HL-60 (cell line): ENCODE results near the gene HOXA13.

Experiments
- DNase-seq, 2 experiments: peaks; one replicate each; pipeline ENCODE4 v3.0.0-alpha.2; 2010 to 2020; ENCODE audit warnings: low read depth in 1 of 2, low spot score in 1 of 2
- H3K27ac ChIP-seq: fragments of 250-450 bp; sonication (Bioruptor Pico); replicated peaks from 2 replicates; pipeline ENCODE4 v1.5.1; 2020; ENCODE audit warnings: mild to moderate bottlenecking, moderate library complexity
- H3K27me3 ChIP-seq: fragments of 250-450 bp; sonication (Bioruptor Pico); 2 replicates; pipeline ENCODE4 v1.5.1; 2021; ENCODE audit warnings: mild to moderate bottlenecking, moderate library complexity; ENCODE audit not compliant: insufficient read depth, poor library complexity, severe bottlenecking
- H3K4me3 ChIP-seq: replicated peaks from 2 replicates; pipeline ENCODE4 v1.5.1; 2011; ENCODE audit warnings: mild to moderate bottlenecking, control low read depth, low read length; ENCODE audit not compliant: insufficient read depth
- GABPA ChIP-seq: IDR thresholded peaks from 2 replicates; pipeline ENCODE4 v1.6.1; 2012; ENCODE audit warnings: low read depth
- POLR2AphosphoS5 ChIP-seq: IDR thresholded peaks from 2 replicates; pipeline ENCODE4 v1.6.1; 2012; ENCODE audit warnings: low read depth
- SPI1 ChIP-seq: IDR thresholded peaks from 2 replicates; pipeline ENCODE4 v1.6.1; 2012; ENCODE audit warnings: low read depth, mild to moderate bottlenecking, borderline replicate concordance
- TF ChIP-seq, protein P1 (sequence below): IDR thresholded peaks from 2 replicates; pipeline ENCODE4 v1.6.1; 2012; ENCODE audit warnings: low read depth; ENCODE audit not compliant: insufficient replicate concordance
- TF ChIP-seq, protein P2 (sequence below): IDR thresholded peaks from one replicate; pipeline ENCODE4 v1.5.1; 2011; ENCODE audit warnings: low read length, control low read depth, inconsistent platforms; ENCODE audit not compliant: insufficient read depth

HOXA13 gene

DNA sequence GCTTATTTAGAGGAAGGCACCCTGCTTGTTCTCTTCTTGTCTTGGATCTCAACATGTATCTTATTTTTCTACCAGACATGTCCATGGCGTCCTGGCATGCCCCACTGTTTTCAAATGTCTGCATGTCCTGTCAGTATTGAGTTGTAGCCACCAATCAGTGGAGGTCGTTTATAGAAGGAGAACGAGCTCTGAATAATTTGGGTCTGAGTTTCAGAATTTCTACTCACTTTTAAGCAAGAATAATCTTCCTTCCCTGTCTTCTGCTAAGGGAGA lies 2.9 kb upstream of the HOXA13 start:
- no peak for DNase-seq
- TF ChIP-seq, protein P1, sequence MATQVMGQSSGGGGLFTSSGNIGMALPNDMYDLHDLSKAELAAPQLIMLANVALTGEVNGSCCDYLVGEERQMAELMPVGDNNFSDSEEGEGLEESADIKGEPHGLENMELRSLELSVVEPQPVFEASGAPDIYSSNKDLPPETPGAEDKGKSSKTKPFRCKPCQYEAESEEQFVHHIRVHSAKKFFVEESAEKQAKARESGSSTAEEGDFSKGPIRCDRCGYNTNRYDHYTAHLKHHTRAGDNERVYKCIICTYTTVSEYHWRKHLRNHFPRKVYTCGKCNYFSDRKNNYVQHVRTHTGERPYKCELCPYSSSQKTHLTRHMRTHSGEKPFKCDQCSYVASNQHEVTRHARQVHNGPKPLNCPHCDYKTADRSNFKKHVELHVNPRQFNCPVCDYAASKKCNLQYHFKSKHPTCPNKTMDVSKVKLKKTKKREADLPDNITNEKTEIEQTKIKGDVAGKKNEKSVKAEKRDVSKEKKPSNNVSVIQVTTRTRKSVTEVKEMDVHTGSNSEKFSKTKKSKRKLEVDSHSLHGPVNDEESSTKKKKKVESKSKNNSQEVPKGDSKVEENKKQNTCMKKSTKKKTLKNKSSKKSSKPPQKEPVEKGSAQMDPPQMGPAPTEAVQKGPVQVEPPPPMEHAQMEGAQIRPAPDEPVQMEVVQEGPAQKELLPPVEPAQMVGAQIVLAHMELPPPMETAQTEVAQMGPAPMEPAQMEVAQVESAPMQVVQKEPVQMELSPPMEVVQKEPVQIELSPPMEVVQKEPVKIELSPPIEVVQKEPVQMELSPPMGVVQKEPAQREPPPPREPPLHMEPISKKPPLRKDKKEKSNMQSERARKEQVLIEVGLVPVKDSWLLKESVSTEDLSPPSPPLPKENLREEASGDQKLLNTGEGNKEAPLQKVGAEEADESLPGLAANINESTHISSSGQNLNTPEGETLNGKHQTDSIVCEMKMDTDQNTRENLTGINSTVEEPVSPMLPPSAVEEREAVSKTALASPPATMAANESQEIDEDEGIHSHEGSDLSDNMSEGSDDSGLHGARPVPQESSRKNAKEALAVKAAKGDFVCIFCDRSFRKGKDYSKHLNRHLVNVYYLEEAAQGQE = no peak
- no peak for TF ChIP-seq GABPA
- TF ChIP-seq, protein P2, sequence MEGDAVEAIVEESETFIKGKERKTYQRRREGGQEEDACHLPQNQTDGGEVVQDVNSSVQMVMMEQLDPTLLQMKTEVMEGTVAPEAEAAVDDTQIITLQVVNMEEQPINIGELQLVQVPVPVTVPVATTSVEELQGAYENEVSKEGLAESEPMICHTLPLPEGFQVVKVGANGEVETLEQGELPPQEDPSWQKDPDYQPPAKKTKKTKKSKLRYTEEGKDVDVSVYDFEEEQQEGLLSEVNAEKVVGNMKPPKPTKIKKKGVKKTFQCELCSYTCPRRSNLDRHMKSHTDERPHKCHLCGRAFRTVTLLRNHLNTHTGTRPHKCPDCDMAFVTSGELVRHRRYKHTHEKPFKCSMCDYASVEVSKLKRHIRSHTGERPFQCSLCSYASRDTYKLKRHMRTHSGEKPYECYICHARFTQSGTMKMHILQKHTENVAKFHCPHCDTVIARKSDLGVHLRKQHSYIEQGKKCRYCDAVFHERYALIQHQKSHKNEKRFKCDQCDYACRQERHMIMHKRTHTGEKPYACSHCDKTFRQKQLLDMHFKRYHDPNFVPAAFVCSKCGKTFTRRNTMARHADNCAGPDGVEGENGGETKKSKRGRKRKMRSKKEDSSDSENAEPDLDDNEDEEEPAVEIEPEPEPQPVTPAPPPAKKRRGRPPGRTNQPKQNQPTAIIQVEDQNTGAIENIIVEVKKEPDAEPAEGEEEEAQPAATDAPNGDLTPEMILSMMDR = no peak
- no peak for TF ChIP-seq POLR2AphosphoS5
- no peak for TF ChIP-seq SPI1
- no peak overlapping the region for H3K4me3 ChIP-seq
- peaks cover 78% of the 10 kb centered on the region for H3K27me3 ChIP-seq
- H3K27ac ChIP-seq = no peak overlapping the region

DNA sequence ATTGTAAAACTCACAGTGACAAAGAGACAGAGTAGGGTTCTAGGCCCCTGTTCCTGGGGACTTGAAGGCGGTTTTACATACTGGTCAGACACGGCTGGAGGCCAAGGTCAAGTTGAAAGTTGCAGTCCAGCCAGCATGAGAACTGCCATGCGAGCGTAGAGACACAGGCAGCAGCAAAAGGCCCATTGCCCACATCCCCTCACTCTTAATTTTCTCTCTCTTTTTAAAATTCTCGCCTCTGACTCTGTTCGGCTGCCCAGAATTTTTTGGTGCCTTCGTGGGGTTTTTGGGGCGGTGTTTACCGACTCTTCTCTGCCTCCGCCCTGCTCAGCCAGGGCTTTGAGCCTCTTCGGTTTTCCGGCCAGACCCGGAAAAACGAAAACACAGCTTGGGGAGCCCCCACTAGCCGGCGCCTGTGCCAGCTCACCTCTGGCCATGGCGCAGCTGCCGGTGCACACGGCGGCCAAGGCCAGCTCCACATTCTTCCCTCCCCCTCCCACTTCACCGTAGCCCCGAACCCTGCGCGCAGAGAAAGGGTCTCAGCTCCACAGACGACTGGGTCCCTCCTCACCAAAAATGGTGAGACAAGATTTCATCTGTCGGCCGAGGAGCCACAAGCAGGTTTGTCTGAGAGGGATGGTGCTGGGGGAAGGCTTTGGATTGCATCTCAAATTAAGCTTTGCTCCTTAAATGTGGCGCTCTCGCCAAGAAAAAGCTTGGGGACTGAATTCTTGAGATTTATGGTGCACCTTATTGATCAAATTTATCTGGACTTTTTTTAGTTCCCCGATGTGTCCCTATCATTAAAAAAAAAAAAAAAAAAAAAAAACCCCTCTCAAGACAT lies 2.3 kb upstream of the HOXA13 start:
- Histone ChIP-seq H3K27me3 (peaks cover 79% of the 10 kb centered on the region), H3K4me3 (no peak overlapping the region), H3K27ac (no peak overlapping the region)
- TF ChIP-seq POLR2AphosphoS5 = no peak
- TF ChIP-seq SPI1 = no peak
- TF ChIP-seq, protein P2 = no peak
- TF ChIP-seq, protein P1 = no peak
- TF ChIP-seq GABPA = no peak
- no peak for DNase-seq

DNA sequence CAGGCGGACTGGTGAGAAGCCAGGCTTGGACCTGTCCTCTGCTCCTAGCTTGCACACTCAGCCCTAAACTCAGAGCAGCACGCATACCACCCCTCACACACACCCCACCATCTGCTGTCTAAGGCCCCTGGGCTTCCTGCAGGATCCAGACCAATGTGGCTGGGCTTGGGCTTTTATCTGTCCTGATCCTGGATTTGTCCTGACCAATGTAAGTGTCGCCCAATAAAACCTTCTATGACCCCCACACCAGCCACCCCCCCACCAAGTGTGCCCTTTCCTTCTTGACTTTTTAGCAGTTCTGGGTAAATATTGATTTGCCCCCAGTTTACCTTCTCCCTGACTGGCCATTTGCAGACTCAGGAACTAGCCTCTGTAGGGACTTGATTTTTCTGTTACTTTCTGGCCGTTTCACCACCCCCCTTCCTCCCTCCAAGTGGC lies 1.7 kb upstream of the HOXA13 start:
- H3K27ac ChIP-seq = no peak overlapping the region
- no peak for TF ChIP-seq GABPA
- TF ChIP-seq, protein P2 = no peak
- TF ChIP-seq, protein P1 = no peak
- TF ChIP-seq POLR2AphosphoS5 = no peak
- no peak for TF ChIP-seq SPI1
- H3K27me3 ChIP-seq = peaks cover 79% of the 10 kb centered on the region
- DNase-seq = no peak
- H3K4me3 ChIP-seq = 0 out of 2 replicates have a peak overlapping the region, but pooled peaks have one; percentile 5
